ENCODE measurements around the gene MEA1. TPM values are rescaled to one million over a fixed set of nuclear protein-coding genes. Genes with fewer than 3 reads are reported as not detected.

MEA1 gene
- 47.1 and 65.3 TPM in 2 replicates for total RNA-seq

DNA sequence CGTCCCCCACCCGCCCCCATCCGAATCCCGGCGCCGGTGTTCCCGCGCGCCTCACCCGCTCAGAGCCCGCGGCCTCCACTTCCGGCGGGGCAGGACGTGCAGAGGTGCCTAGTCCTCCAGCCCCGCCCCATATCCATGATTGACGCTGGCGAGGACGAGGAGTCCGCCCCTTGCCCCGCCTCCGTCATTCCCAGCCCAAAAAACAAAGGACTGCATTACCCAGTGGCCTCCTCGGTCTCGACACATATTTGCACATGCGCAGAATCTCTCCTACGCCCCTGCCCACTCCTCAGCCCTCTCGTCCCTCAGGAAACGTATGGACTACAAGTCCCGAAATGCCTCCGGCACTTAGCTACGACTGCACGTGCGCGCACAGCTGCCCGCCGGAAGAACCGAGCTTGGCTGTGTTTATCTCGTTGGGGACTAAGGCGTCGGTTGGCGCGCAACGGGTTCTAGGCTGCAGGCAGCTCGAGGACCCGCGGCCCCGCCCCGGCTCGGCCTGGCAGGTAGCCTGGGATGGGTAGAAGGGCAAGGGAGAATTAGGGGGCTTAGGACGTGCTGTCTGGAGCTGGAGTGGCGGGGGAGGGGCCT is at the start of gene MEA1, which contains the start of gene KLHDC3:
Gene MEA1, minus strand, starts transcription at position 104 of the 591 bp plus-strand sequence. CDS start 133 bp downstream, outside the sequence.
Gene KLHDC3, plus strand, starts transcription at position 407 of the 591 bp plus-strand sequence. CDS start 2,944 bp downstream, outside the sequence.

DNA sequence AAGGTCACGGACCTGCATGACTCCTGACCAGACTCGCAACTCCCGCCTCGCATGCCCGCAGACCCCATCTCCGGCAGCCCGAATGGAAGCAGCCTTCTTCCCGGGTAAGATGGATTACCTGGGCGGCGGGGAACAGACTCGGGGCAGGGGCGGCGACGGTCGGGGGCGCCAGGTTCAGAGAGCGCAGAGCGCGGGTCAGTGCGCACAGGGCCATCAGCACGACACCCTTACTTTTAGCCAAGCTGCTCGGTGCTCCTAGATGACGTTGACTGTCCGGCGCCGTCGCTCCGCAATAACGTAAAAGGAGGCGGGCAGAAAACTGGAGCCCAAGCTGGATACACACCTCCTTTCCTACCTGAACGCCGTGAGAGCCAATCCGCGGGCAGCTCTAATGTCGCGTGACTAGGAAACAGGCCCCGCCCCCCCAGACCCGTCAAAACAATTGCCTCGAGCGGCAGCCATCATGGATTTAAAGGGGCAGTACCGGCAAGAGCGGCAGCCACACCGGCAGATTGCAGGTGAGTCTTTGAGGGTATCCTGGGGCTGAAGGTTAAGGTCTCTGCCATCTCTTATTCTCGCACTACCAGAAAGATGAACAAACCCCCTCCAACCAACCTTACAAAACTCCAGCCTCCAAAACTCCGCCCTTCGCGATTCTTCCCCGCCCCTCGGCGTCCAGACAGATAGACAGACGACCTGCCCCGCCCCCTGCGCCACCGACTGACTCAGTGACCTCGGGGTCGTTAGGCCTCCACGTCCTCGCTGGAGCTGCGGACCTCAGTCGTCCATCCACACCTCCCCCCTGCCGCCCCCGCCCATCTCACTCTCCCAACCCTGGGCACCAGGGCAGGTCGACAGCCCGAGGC is 45.7 kb upstream of the MEA1 start, which contains the start of the genes KLC4 and MRPL2:
Gene KLC4, plus strand, starts transcription at position 464 of the 866 bp plus-strand sequence. CDS start 1,705 bp downstream, outside the sequence.
Gene MRPL2, minus strand, starts transcription at position 267 of the 866 bp plus-strand sequence. Its CDS starts 53 bp downstream, at position 214.

DNA sequence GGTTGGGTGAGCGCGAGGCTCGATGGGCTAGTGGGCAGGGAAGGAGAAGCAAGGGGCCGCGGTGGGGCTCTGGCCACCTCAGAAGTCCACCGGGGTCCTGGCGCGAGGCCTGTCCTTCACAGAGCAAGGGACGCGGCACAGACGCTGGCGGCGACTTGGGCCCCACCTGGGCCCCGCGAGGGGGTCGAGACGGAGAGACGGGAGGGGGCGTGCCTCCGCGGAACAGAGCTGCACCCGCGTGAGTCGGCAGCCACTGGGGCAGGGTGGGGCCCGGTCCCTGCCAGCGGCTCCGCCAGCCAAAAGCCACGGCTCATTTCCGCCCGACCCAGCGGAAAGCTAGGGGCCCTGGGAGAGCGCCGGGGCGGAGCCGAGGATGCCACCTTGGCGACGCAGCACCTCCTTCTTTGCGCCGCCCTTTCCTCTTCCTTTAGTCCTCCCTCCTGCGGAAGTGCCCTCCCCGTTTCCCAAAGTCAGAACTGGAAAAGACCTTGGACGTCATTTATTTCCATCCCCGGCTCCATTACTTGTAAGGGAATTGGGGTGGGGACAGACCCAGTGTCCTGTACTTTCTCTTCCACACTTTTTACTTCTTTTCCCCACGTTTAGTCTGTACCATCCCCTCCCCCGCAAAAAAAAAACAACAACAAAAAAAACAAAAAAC is 39.9 kb upstream of the MEA1 start, which contains the start of gene CUL7:
Gene CUL7, minus strand, starts transcription at position 307 of the 661 bp plus-strand sequence. CDS start 1,063 bp downstream, outside the sequence.

DNA sequence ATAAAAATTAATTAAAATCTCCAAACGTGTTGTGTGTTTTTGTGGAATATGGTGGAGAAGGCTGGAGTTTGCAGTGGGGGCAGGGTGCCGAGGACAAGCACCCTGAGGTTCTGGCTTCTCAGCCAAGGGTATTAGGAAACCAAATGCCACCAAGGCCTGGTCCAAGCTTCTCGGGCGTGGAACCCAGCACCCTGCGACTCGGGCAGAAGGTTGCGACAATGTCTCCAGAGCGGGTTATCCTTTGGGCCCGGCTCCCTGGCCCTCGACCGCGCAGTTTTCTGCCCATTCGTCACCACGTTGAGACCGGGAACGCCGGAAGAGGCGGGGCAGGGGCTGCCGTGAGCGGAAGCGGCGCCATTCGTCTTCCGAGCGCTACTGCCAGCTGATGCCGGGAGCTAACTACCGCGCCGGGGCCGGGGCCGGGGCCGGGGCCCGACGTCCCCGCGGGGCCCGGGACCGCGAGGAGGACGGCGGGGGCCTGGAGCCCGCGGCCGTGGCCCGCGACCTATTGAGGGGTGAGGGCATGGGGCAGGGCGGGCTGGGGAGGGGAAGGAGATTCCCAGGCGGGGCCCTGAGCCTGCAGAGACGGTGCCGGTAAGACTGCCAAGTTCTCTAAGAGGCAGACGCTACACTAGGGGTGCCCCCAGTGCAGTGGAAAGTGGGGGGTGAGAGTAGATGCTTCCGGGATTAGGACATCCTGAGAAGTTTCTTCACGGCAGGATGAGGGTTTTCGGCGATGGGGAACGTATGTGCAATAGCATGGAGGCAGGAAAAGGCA is 7.7 kb upstream of the MEA1 start, which contains the start of gene RRP36:
Gene RRP36, plus strand, starts transcription at position 354 of the 778 bp plus-strand sequence. Its CDS starts 32 bp downstream, at position 386.

DNA sequence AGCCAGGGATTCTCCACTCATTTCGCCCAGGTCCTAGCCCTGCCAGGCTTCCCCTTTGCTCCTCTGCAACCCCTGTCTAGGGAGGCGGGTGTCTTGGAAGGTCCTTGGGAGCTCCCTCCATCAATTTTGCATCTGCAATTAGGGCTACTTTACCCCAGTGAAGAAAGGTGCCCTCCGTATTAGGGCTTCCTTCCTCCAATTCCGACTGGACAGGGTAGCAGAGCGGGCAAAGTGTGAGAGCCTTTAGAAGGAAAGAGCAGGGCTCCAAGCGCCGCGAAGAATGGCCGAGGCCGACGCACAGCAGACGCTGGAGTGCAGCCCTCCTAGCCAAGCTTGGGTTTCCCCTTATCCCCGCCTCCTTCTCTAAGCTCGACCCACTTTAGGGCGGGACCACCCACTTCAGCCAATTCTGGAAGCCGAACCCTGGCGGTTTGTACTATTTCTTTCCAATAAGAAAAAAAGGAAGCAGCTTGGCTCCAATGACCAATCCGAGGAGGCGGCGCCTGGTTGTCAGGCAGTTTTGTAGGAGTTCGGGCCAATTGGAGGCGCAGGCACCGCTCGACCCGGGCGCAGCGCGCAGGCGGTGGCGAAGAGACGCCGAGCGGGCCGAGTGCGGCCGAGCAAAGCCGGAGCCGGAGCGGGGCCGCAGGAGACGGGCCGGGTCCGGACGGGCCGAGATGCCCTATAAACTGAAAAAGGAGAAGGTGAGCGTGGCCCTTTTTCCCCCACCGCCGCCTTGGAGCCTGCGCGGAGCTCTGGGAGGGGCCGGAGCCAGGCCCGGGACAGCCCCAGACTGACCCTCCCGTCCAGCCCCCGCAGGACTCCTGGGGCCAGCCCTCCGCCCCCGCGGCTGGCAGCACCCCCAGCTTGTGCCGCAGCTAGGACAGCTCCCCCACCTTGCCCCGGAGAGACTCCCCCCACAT is 29.5 kb downstream of the MEA1 start, which contains the start of gene PPP2R5D:
Gene PPP2R5D, plus strand, starts transcription at position 570 of the 923 bp plus-strand sequence. Its CDS starts 108 bp downstream, at position 678.

DNA sequence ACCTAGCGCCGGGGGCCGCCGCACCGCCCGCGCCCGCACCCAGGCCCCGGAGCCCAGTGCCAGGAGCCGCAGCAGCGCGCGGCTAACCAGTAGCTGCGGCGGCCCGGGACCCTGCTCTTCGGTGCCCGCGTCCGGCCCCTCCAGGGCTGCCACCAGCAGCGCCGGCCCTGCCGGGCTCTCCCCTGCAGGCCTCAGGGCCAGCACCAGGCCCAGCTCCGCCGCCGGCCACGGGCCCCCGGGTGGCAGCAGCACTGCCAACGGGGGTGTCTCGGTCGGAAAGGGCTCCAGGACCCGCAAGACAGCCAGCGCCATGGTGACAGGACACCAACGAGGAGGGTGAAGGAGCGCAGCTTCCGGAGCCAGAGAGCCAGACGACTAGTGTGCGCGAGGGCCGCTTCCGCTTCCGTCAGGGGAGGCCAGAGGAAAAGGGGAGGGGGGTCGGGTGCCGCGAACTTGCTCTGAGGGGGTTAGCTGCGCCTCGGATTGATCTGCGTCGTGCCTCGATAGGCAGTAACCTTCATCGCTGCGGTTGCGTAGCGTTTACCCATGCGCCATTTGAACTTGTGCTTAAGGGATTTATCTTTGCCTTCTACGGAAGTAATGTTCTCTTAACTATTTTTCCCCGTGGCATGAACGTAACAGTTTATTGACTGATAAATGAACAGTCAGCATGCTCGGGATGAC is 34.8 kb downstream of the MEA1 start, which contains the start of gene PEX6:
Gene PEX6, minus strand, starts transcription at position 343 of the 684 bp plus-strand sequence. Its CDS starts 31 bp downstream, at position 312.

Other genes with a start within 250 kb of the MEA1 start
- 2.7 and 5.3 TPM in 2 replicates for gene BICRAL, start 231.9 kb downstream of the MEA1 start, total RNA-seq
- gene RPL7L1, start 134.3 kb downstream of the MEA1 start, total RNA-seq = 168 and 177 TPM in 2 replicates
- not detected in 2 replicates for gene PTCRA, start 97.9 kb downstream of the MEA1 start, total RNA-seq
- gene CNPY3, start 84.5 kb downstream of the MEA1 start, total RNA-seq = 16.2 and 28.2 TPM in 2 replicates
- not detected in 2 replicates for gene GNMT, start 53.2 kb downstream of the MEA1 start, total RNA-seq
- gene PEX6, start 34.8 kb downstream of the MEA1 start, total RNA-seq = 51.1 and 68.4 TPM in 2 replicates
- 23.7 and 30.6 TPM in 2 replicates for gene PPP2R5D, start 29.4 kb downstream of the MEA1 start, total RNA-seq
- 66.0 and 67.8 TPM in 2 replicates for gene KLHDC3, start 303 bp upstream of the MEA1 start, total RNA-seq
- gene RRP36, start 7.7 kb upstream of the MEA1 start, total RNA-seq = 86.3 and 110 TPM in 2 replicates
- gene CUL7, start 39.9 kb upstream of the MEA1 start, total RNA-seq = 19.2 and 23.6 TPM in 2 replicates
- 13.5 and 19.6 TPM in 2 replicates for gene MRPL2, start 45.5 kb upstream of the MEA1 start, total RNA-seq
- gene KLC4, start 45.7 kb upstream of the MEA1 start, total RNA-seq = 10.6 and 11.7 TPM in 2 replicates
- 63.7 and 121 TPM in 2 replicates for gene PTK7, start 62.4 kb upstream of the MEA1 start, total RNA-seq
- 12.4 and 13.7 TPM in 2 replicates for gene SRF, start 157.3 kb upstream of the MEA1 start, total RNA-seq
- 29.9 and 38.6 TPM in 2 replicates for gene CUL9, start 168.2 kb upstream of the MEA1 start, total RNA-seq
- 43.7 and 64.1 TPM in 2 replicates for gene DNPH1, start 215.5 kb upstream of the MEA1 start, total RNA-seq
- not detected in 2 replicates for gene TTBK1, start 229.5 kb upstream of the MEA1 start, total RNA-seq

Measured in tracheal epithelial cell (primary cell).